Immature natural killer cell (primary cell): Measurements from ENCODE around the gene RASGEF1B. TPM values are rescaled to one million over a fixed set of nuclear protein-coding genes. Genes with fewer than 3 reads are reported as not detected.

ENCODE experiments used
- DNase-seq, 3 donors: peaks; one replicate each; pipeline ENCODE4 v3.0.0; 2022; ENCODE audit warnings: mixed read lengths in 1 of 3
- H3K27ac Mint-ChIP-seq, 6 donors: one replicate each; pipeline ENCODE4 v1.8.0; 2020; ENCODE audit warnings: mixed read lengths in 6 of 6, mild to moderate bottlenecking in 5 of 6, inconsistent platforms in 4 of 6, moderate library complexity in 3 of 6
- H3K27me3 Mint-ChIP-seq, 3 donors: one replicate each; pipeline ENCODE4 v1.8.0; 2020 to 2021; ENCODE audit warnings: low read depth in 3 of 3, mild to moderate bottlenecking in 3 of 3, mixed read lengths in 3 of 3, moderate library complexity in 3 of 3, inconsistent platforms in 1 of 3
- H3K36me3 Mint-ChIP-seq, 3 donors: one replicate each; pipeline ENCODE4 v1.8.0; 2020; ENCODE audit warnings: mixed read lengths in 3 of 3, inconsistent platforms in 2 of 3, mild to moderate bottlenecking in 2 of 3
- H3K4me1 Mint-ChIP-seq, 2 donors: one replicate each; pipeline ENCODE4 v1.8.0; 2020; ENCODE audit warnings: inconsistent platforms in 2 of 2, mild to moderate bottlenecking in 2 of 2, mixed read lengths in 2 of 2, moderate library complexity in 1 of 2
- H3K4me3 Mint-ChIP-seq, 5 donors: one replicate each; pipeline ENCODE4 v1.8.0; 2020; ENCODE audit warnings: mild to moderate bottlenecking in 5 of 5, mixed read lengths in 5 of 5, inconsistent platforms in 3 of 5, moderate library complexity in 3 of 5
- H3K9me3 Mint-ChIP-seq, 6 donors: one replicate each; pipeline ENCODE4 v1.8.0; 2020; ENCODE audit warnings: mild to moderate bottlenecking in 6 of 6, mixed read lengths in 6 of 6, inconsistent platforms in 4 of 6, moderate library complexity in 3 of 6
- polyA plus RNA-seq, 3 donors: library from polyadenylated mRNA; unstranded; fragments of 300-500 nt; fragmentation: Illumina TruSeq; gene quantifications; one replicate each; pipeline ENCODE4 v1.2.3, GENCODE V29; 2021

The RASGEF1B gene
- polyA plus RNA-seq, 3 donors from 2014 or later = 5.9 to 11.2 (median 7.3) TPM

DNA sequence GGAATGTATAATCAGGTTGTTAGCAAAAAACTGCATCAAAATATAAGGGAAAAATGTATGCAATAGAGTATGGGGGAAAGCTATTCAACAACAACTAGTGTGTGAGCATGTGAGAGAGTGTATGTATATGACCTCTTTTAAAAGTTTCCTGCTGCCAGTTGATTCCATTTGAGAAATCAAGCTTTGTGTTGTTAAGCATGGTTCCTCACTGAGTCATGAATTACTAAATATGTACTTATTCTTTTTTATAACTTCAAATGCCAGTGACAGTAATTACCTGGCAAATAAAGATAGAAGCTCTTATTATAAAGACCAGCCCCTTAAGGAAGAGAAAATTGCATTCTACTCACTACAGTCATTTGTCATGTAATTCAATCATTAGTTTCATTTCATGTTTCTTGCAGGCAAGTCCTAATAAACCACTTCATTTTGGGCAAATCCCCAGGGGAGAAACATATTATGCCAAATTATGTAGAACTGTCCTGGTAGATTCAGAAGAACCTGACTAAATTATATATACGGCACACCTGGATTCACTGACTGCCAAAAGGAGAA is 19.2 kb downstream of the RASGEF1B start:
- peaks cover 8 to 37% of the 10 kb centered on the region in 2 donors for H3K4me1 Mint-ChIP-seq
- no peak overlapping the region for H3K27ac Mint-ChIP-seq
- no peak overlapping the region for H3K4me3 Mint-ChIP-seq
- H3K9me3 Mint-ChIP-seq = no peaks in the 10 kb centered on the region
- H3K27me3 Mint-ChIP-seq = no peaks in the 10 kb centered on the region
- no peak for DNase-seq
- peaks cover 30 to 66% (median 39%) of the 10 kb centered on the region in 3 donors for H3K36me3 Mint-ChIP-seq

DNA sequence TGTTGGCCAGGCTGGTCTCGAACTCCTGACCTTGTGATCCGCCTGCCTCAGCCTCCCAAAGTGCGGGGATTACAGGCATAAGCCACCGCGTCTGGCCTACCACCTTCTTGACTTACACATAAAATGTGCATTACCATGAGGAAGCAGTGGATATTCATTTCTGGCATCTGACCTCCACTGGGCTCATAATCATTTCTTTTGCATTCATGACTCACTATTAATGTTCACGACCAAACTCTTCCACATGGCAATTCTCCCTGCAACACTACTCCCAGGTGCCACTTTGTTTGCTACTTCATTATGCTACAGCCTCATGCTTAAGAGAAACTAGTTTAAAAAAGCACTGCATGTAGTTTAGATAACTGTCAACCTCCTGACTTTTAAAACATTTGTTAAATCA is 22.7 kb downstream of the RASGEF1B start:
- H3K9me3 Mint-ChIP-seq = peaks cover 0 to 1% (median 0%) of the 10 kb centered on the region in 6 donors
- no peak overlapping the region for H3K4me3 Mint-ChIP-seq
- peaks cover 0 to 14% of the 10 kb centered on the region in 2 donors for H3K4me1 Mint-ChIP-seq
- no peaks in the 10 kb centered on the region for H3K27me3 Mint-ChIP-seq
- H3K27ac Mint-ChIP-seq = no peak overlapping the region
- no peak for DNase-seq
- H3K36me3 Mint-ChIP-seq = peaks cover 39 to 77% (median 42%) of the 10 kb centered on the region in 3 donors

DNA sequence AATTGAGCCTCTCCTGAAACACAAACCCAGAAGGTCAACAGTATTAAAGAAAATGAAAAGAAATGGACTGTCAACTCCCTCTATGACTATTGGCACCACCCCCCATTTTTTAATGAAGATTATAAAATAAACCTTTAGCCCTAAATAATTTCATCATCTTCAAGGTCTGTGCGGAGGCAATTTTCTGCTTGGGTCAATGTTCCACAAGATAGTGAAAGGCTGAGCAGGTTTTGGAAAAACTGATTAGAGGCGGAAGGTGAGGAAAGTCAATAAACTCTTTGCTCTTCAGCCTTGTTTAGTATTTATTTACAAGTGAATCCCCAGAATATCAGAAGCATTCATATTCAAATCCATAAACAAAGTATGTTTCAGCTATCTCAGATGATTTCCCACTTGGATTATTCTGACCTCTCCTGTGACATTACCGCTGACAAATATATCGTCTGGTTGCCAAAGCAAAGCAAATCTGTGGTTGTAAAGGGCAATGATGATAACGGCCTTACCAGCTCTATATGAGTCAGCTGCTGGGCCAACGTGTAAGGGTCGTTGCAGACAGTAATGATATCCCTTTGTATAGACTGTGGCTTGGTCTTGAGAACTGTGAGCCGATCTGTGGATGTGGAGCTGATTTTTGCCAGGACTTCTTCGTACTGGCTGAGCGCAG is 24.0 kb downstream of the RASGEF1B start:
- DNase-seq = no peak
- Mint-ChIP-seq H3K27me3 (no peaks in the 10 kb centered on the region), H3K27ac (no peak overlapping the region), H3K36me3 (peaks cover 31 to 78% (median 41%) of the 10 kb centered on the region in 3 donors), H3K4me3 (no peak overlapping the region), H3K9me3 (peaks cover 0 to 1% (median 0%) of the 10 kb centered on the region in 6 donors), H3K4me1 (peaks cover 0 to 5% of the 10 kb centered on the region in 2 donors)

DNA sequence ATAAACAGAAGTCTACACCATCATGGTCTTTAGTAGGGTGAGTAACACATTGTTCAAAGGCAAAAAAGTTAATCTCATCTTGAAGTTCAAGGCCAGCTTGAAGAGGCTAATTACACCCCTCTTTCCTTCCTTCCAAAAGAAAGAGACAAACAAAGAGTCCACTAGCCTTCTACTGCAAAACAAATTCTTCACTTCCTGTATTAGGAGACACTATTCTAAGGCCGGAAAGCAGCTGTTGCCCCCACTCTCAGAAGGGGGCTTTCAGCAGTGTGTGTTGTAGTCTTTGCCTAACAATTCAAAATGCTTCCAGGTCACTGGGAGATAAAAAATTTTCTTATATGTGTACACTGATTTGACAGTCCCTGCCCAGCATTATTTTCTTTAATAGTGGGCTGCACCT is 25.1 kb downstream of the RASGEF1B start:
- Mint-ChIP-seq H3K36me3 (peaks cover 25 to 79% (median 45%) of the 10 kb centered on the region in 3 donors), H3K4me3 (no peak overlapping the region), H3K9me3 (peaks cover 0 to 1% (median 0%) of the 10 kb centered on the region in 6 donors), H3K4me1 (no peaks in the 10 kb centered on the region), H3K27me3 (no peaks in the 10 kb centered on the region), H3K27ac (no peak overlapping the region)
- no peak for DNase-seq

DNA sequence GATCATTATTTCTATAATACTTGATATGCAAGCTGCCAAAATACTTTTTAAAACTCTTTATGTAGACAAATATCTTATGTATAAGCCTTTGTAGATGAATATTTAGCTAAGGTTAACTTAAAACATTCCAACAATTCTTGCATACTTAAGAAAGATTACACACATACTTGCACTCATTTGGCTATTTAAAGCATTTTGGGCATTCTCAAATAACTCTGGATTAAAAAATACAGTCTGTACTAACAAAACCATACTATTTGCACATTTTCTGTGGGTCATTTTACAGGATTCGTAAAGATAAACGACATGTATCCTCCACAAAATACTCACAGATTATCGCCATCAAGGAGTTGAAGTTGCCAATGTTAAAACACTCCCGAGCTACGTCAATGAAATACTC is 26.5 kb downstream of the RASGEF1B start:
- no peak overlapping the region for H3K4me3 Mint-ChIP-seq
- DNase-seq = no peak
- peaks cover 25 to 76% (median 54%) of the 10 kb centered on the region in 3 donors for H3K36me3 Mint-ChIP-seq
- H3K27me3 Mint-ChIP-seq = peaks cover 0 to 2% (median 0%) of the 10 kb centered on the region in 3 donors
- H3K27ac Mint-ChIP-seq = no peak overlapping the region
- no peaks in the 10 kb centered on the region for H3K4me1 Mint-ChIP-seq
- H3K9me3 Mint-ChIP-seq = peaks cover 0 to 1% (median 0%) of the 10 kb centered on the region in 6 donors

DNA sequence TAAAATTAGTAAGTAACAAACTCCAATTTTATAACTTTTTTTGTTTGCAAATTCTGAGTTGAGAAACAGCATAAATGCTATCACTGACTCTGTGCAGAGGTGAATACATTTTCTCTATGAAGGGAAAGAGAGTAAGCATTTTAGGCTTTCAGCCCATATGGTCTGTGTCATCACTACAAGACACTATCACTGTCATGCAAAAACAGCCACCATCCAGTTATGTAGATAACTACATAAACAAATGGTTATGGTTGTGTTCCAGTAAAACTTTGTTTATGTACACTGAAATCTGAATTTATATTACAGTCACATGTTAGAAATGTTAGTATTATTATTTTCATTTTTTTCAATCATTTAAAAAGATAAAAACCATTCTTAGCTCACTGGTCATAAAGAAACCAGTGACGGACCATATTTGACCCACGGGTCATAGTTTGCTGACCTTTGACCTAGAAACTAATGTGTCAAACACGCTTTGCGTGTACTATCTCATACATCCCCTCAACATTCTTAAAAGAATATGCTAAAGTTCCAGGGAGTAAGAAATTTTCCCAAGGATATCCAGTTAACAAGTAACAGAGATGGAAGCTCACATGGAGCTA is 29.1 kb downstream of the RASGEF1B start:
- no peaks in the 10 kb centered on the region for H3K4me1 Mint-ChIP-seq
- H3K9me3 Mint-ChIP-seq = peaks cover 0 to 1% (median 0%) of the 10 kb centered on the region in 6 donors
- DNase-seq = no peak
- H3K27ac Mint-ChIP-seq = no peak overlapping the region
- no peak overlapping the region for H3K4me3 Mint-ChIP-seq
- H3K27me3 Mint-ChIP-seq = peaks cover 0 to 2% (median 0%) of the 10 kb centered on the region in 3 donors
- peaks cover 25 to 82% (median 78%) of the 10 kb centered on the region in 3 donors for H3K36me3 Mint-ChIP-seq

DNA sequence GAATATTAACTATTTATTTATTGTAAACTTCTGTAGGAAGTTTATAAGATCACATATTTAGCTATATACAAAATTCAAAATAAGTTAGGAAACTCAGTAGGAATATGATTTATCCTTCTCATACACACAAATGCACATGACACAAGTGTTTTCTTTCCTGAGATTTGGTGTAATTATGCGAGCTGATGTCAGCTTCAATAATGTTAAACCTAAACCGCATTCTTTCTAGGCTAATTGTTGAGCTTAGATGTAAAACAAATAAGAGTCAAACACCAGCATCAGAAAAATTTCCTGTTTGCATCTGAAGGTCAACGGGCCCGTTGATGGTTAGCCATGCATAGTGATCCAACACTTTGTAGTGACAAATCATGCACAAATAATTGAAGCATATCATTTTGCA is 30.8 kb downstream of the RASGEF1B start:
- Mint-ChIP-seq H3K27me3 (peaks cover 0 to 2% (median 0%) of the 10 kb centered on the region in 3 donors), H3K9me3 (peaks cover 0 to 1% (median 0%) of the 10 kb centered on the region in 6 donors), H3K27ac (no peak overlapping the region), H3K36me3 (peaks cover 20 to 75% (median 69%) of the 10 kb centered on the region in 3 donors), H3K4me3 (no peak overlapping the region), H3K4me1 (no peaks in the 10 kb centered on the region)
- no peak for DNase-seq

DNA sequence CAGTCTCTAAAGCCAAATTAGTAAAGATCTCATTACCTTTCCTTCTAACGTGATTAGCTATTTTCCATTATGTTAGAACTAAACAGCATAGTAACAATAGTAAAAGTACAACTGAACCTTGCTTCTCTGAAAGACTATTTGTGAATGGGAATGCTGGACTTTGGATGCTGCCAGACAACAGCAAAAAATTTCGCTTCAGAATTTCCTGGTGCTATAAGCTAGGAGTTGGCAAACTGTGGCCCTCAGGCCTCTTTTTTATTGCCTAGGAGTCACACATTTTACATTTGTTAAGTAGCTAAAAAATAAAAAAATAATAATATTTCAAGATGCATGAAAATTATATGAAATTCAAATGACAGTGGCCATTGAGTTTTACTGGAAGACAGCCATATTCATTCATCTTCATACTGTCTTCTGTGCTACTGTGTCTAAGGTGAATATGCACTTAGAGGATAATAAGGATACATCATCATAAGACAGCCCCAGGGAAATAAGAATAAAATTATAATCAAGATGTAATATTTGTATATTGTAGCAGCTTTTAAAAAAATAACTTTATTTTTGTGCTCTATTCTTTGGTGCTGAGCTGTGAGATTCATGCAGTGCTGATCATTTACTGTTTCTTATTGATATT is 34.6 kb downstream of the RASGEF1B start:
- H3K9me3 Mint-ChIP-seq = no peaks in the 10 kb centered on the region
- no peak overlapping the region for H3K4me3 Mint-ChIP-seq
- no peak overlapping the region for H3K27ac Mint-ChIP-seq
- no peaks in the 10 kb centered on the region for H3K4me1 Mint-ChIP-seq
- no peak for DNase-seq
- H3K36me3 Mint-ChIP-seq = peaks cover 21 to 59% (median 56%) of the 10 kb centered on the region in 3 donors
- H3K27me3 Mint-ChIP-seq = peaks cover 0 to 2% (median 0%) of the 10 kb centered on the region in 3 donors

DNA sequence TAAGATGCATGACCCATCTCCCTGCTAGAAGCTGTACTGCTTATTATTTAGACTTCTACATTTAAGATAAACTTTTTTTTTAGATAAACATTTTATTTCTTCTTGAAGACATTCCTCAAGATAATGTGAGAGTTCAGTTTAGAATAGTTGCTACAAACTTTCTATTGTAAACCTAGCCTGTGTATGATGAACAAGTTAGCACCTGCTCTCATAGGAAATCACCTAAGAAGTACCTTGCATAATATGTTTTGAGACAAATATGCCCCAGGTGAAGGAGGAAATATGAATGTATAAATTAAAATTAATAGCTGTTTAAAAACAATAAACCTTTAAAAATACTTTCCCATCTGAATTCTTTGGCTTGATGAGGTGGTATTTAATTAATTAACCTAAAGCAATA is 35.6 kb downstream of the RASGEF1B start:
- Mint-ChIP-seq H3K4me3 (no peak overlapping the region), H3K27ac (no peak overlapping the region), H3K27me3 (peaks cover 0 to 2% (median 0%) of the 10 kb centered on the region in 3 donors), H3K36me3 (peaks cover 25 to 65% (median 55%) of the 10 kb centered on the region in 3 donors), H3K4me1 (no peaks in the 10 kb centered on the region), H3K9me3 (no peaks in the 10 kb centered on the region)
- DNase-seq = no peak

DNA sequence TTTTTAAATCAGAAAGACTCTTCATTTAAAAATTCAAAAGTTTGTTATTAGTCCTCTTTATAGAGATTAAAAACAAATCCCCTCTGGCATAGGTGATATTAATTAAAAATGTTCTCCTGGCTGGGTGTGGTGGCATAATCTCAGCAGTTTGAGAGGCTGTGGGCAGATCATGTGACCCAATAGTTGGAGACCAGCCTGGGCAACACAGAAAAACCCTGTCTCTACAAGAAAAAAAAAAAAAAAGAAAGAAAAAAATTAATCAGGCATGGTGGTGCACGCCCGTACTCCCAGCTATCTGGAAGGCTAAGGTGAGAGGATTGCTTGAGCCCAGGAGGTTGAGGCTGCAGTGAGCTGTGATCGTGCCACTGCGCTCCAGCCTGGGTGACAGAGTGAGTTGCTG is 38.9 kb downstream of the RASGEF1B start:
- H3K9me3 Mint-ChIP-seq = no peaks in the 10 kb centered on the region
- DNase-seq = no peak
- no peaks in the 10 kb centered on the region for H3K27me3 Mint-ChIP-seq
- no peak overlapping the region for H3K4me3 Mint-ChIP-seq
- H3K36me3 Mint-ChIP-seq = peaks cover 40 to 63% (median 50%) of the 10 kb centered on the region in 3 donors
- no peak overlapping the region for H3K27ac Mint-ChIP-seq
- H3K4me1 Mint-ChIP-seq = no peaks in the 10 kb centered on the region

DNA sequence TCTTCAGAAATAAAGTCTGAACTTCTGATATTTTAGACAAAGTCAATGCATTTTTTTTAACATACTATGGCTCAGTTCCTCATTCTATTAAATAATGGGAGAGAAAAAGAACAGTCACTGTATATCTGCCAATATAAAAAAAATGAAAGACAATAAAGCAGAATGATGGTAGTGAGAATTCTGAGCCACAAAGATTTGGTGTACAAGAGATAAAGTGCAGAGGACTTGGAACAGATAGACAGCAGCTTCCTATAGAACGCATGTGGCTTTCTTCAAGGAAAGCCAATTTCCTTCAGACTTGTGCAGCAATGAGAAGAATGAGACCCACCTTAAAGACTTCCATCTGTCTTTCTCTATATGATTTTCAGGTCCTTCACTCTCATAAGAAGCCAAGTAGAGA is 39.7 kb downstream of the RASGEF1B start:
- Mint-ChIP-seq H3K4me3 (no peak overlapping the region), H3K36me3 (peaks cover 43 to 64% (median 47%) of the 10 kb centered on the region in 3 donors), H3K27me3 (no peaks in the 10 kb centered on the region), H3K9me3 (no peaks in the 10 kb centered on the region), H3K27ac (no peak overlapping the region), H3K4me1 (no peaks in the 10 kb centered on the region)
- no peak for DNase-seq

DNA sequence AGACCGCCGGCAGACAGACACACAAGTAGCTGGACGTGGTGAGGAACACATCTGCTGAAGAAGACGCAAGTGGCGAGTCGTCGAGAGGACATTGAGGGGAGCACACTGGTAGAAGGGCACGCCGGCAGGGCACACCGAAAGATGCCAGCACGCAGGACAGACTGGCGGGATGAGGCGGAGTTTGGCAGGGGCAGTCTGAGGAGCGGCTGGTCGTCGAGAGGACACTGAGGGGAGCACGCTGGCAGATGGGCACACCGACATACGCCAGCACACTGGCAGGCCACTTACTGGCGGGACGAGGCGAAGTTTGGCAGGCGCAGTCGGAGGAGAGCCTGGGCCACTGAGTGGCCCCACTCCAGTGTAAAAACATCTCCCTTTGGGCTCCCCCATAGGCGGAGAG is 42.1 kb downstream of the RASGEF1B start:
- H3K27ac Mint-ChIP-seq = peak overlapping the region in 1 of 6 donors; percentile 37
- H3K4me3 Mint-ChIP-seq = no peak overlapping the region
- H3K9me3 Mint-ChIP-seq = no peaks in the 10 kb centered on the region
- no peaks in the 10 kb centered on the region for H3K4me1 Mint-ChIP-seq
- no peak for DNase-seq
- H3K36me3 Mint-ChIP-seq = peaks cover 47 to 74% (median 56%) of the 10 kb centered on the region in 3 donors
- no peaks in the 10 kb centered on the region for H3K27me3 Mint-ChIP-seq

DNA sequence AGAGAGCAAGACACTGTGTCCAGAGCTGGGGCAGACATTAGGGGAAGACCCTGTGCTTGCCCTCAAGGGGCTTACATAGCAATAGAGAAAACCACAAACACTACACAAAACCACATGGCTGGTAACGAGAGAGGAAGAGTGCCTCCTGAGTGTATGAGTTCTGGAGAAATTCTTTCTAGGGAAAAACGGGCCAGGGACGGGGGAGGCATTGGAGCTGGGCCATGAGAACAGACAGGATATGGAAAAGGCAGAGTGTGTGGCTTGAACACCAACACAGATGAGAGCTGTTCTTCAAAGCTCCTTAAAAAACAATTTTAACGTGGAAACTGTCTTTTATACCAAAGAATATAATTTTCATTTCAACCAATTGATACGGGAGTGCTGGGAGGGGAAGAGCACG is 42.7 kb downstream of the RASGEF1B start:
- no peaks in the 10 kb centered on the region for H3K9me3 Mint-ChIP-seq
- no peak overlapping the region for H3K27ac Mint-ChIP-seq
- no peak overlapping the region for H3K4me3 Mint-ChIP-seq
- H3K36me3 Mint-ChIP-seq = peaks cover 42 to 71% (median 51%) of the 10 kb centered on the region in 3 donors
- H3K4me1 Mint-ChIP-seq = no peaks in the 10 kb centered on the region
- no peaks in the 10 kb centered on the region for H3K27me3 Mint-ChIP-seq
- DNase-seq = no peak

DNA sequence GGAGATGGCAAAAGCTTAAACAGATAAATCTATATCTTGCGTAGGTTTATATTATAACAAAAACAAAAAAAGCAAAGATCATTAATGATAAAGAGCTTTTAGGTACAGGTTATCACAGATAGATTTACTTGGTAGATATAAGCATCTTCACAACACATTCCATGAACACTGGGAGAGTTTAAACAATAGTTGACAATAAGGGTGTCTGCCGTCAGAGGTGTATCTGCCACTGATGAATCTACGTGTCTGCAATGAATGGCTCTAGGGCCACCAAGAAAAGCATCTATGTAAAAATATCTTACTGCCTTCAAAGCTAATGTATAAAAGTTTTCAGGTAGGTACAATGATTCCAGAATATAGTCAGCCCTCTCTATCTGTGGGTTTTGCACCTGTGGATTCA is 43.7 kb downstream of the RASGEF1B start:
- no peaks in the 10 kb centered on the region for H3K9me3 Mint-ChIP-seq
- H3K4me3 Mint-ChIP-seq = no peak overlapping the region
- no peak overlapping the region for H3K27ac Mint-ChIP-seq
- H3K27me3 Mint-ChIP-seq = no peaks in the 10 kb centered on the region
- H3K36me3 Mint-ChIP-seq = peaks cover 40 to 62% (median 43%) of the 10 kb centered on the region in 3 donors
- H3K4me1 Mint-ChIP-seq = no peaks in the 10 kb centered on the region
- DNase-seq = no peak
